Activated CD8-positive, alpha-beta memory T cell treated with anti-CD3 and anti-CD28 coated beads for 4 hours (primary cell): ENCODE results near the gene CALML3.
"Not testable (repeated sequence)": the region's sequence is repeated elsewhere in the genome, so short reads cannot be mapped to it uniquely, and the experiment has no call there.

Experiments used
- DNase-seq, 2 donors: peaks; one replicate each; pipeline ENCODE4 v3.0.0-alpha.2; 2020; ENCODE audit warnings: low read depth in 2 of 2

The CALML3 gene

DNA sequence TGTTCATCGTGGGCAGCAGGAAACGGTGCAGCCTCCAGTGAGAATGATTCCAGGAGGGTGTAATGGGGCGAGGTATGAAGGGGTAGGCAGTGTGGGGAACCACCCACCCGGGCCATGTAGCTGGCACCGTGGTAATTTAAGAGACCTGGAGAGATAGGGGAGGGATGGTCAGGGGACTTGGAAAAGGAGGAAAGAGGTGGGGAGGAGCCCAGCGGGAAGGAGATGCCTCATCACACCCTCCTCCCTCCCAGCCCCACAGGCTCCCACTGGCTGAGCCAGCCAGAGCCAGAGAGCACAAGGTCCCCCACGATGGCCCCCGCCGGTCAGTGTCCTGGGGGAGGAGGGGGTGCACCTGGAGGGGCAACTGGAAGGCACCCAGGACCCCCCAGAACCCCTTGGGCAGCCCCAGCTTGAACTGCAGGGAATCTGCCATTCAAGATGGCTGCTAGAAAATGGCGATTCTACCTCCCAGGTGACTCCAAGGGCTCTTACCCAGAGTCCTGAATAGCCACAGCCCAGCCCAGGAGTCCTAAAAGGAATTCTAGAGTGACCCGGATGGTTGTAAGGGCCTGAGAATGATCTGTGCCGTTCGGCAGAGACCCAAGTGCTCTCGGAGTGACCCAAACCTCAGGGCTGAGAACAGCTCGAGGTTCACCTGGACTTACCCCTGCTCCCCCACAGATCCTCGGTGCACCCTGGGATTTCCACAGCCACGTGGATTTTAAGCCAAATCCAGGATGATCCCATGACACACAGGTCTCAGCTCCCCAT lies 28.8 kb downstream of the CALML3 start:
- DNase-seq = no peak

DNA sequence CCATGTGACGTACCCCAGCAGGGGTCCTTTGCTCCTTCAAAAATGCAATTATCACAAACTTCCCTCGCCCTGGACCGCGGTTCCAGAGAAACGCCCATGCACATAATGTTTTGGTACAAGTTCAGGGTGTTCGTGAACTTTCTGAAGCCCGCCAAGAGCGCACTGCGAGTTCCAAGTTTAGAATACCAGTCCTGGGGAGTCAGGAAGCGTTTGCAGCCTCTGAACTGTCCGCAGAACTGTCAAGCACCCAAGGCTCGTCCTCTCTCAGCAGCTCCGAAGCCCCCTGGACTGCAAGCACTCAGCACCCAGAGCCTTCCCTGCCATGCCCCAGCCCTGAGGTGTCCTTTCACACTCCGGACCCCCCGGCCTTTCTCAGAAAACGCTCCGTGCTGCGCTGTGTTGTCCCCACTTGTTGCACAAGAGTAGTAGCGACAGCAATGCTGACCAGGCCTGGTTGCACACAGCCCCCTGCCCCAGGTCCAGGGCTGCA lies 30.3 kb downstream of the CALML3 start:
- DNase-seq = no peak

DNA sequence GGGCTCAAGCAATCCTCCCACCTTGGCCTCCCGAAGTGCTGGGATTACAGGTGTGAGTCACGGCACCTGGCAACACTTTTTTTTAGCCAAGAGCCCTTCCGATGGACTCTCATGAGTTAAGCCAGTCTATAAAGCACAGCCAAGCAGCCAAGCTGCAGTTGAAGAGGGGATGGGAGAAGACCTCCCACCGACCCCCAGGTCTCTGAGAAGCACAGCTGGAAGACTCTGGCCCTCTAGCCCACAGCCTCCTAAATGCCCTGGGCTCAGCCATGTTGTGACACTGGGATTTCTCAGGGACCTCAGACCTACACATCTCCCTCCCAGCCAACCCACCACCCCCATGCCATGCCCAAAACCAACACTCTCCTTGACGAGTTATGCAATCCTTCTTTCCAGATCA lies 31.1 kb downstream of the CALML3 start:
- no peak for DNase-seq

DNA sequence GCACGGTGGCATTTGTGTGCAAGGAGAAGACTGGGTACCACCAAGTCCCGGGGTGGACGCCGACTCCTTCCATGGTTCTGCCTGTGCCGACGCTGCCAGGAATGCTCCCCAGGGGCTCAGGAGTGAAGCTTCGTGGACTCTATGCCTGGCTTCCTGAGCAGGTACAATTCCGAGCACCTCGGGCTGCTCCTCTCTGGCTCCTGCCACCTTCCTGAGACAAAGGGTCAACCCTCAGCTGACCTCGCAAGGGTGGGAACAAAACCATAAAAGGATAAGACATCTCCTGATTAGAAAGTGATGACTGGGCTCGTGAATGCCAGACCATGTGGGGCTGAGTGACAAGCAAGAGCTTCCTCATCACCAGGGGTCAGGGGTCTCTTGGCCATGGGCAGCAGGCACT lies 31.8 kb downstream of the CALML3 start:
- DNase-seq = no peak

DNA sequence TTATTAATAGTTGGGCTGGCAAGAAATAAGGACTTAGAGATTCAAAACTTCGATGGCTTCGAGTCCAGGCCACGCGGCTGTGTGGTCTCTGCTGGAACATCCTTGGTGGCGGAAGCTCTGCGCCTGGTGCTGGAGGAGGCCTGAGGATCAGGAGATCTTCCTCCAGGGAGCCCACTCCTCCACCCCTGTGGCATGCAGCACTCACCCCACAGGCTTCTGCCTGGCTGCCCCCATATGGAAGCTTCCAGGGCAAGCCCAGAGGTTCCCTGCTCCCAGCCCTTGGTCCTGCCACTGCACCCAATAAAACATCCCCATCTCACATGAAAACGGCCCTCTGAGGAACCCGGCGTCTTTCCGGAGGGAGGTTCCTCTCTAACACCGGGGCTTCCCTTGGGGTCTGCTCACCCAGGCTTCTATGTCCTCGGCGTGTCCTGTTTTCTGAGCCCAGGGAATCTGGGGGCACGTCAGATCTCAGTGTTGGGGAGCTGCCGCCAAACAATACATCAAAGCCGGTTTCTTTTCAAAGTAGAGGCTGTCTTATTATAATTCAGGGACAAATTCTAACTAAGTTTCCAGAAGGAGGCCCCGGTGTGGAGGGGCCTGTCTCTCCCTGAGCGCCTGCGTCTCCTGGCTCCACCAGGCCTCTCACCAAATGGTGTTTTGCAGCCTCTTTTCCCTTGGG lies 32.4 kb downstream of the CALML3 start:
- no peak for DNase-seq

DNA sequence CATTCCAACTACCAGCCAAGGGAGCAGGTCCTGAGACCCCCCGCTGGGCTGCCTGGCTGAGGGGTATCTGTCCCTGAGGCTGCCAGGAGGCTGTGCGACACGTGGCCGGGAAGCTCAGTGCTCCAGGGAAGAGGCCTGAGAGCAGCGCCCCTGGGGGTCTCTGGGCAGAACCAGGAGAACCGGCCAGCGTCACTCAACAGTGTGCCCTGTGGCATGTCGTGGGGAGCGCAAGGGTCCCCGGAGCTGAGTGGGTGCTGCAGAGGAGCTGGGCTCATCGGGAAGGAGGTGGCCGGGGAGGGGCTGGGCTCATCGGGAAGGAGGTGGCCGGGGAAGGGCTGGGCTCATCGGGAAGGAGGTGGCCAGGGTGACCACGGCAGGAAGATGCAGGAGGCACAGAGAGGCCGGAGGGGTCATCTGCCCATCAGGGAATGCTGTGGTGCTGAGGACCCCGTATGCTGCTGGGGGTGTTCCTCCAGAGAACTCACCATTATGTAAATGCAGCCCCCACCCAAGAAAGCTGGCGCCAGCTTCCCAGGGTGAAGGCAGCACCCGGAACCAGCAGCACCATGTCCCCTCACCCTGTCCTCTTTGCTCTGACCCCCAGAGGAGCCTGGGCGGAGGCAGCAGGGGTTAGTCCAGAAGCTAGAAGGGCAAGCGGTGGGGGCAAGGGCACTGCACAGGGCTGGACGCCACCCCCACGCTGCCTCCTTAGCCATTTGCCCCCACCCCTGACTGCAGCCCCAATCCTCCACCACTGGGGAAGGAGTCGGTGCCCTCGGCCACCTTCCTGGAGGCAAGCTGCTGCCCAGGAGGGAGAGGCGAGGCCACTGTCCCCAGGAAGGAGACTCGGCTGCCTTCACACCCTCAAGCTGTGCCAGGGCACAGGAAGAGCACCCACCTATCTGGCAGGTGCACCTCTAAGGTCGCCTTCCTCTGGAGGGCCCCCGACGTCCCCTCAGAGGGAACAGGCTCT lies 33.3 kb downstream of the CALML3 start:
- no peak for DNase-seq

DNA sequence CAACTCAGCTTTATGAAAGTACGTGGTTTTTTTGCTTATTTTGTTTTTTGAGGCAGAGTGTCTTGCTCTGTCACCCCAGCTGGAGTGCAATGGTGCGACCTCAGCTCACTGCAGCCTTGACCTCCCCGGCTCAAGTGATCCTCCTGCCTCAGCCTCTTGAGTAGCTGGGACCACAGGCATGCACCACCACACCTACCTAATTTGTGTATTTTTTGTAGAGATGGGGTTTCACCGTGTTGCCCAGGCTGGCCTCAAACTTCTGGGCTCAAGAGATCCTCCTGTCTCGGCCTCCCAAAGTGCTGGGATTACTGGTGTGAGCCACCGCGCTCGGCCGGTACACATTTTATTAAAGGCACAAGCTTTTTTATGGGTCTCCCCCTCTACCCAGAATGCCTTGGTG lies 34.3 kb downstream of the CALML3 start:
- not testable (repeated sequence) for DNase-seq

DNA sequence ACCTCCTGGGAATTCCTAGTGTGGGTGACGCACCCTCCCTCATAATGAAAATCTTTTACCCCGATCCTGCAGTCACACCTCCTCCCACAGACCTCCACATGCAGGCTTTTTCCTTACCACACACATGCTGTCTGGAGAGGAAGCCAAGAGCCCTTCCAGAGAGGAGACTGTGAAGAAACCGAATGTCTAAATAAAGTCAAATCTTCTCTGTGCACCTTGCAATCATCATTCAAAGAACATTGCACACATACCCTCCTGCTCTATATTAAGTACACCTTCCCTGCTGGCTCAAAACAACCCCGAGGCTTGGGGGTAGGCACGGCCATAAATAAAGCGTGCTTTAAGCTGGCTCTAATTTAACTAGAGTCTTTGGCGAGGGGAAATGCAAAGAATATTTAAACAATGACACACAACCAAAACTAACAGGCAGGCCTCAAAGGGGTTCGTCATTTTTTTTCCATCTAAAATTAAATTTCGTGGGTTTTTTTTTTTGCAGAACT lies 34.9 kb downstream of the CALML3 start:
- DNase-seq = no peak

DNA sequence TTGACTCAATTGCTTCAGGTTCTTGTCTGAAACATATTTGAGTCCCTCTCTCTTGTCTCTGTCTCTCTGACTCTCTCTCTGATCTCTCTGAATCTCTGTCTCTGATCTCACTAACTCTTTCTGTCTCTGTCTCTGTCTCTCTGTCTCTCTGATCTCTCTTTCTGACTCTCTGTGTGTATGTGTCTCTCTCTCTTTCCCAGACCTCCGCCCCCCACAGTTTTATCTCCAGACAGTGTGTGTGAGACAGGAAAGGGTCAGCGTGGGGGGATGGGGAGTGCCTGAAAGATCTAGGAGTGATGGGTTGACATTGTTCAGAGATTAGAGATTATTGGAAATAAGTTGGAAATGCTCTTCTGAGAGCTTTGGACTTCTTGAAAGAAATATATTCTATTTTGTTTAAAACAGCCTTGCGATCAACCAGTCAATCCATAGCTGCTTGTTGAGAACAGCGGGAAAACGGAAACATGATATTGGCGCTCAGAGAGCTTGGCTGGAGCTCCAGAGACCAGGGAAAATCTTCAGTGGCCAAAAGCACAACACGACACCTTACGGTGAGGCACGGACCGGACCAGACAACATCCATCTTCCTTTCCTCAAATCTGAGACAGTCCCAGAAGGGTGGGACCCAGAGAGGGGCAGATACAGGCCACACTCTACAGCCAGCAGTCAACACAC lies 35.5 kb downstream of the CALML3 start:
- DNase-seq = no peak

DNA sequence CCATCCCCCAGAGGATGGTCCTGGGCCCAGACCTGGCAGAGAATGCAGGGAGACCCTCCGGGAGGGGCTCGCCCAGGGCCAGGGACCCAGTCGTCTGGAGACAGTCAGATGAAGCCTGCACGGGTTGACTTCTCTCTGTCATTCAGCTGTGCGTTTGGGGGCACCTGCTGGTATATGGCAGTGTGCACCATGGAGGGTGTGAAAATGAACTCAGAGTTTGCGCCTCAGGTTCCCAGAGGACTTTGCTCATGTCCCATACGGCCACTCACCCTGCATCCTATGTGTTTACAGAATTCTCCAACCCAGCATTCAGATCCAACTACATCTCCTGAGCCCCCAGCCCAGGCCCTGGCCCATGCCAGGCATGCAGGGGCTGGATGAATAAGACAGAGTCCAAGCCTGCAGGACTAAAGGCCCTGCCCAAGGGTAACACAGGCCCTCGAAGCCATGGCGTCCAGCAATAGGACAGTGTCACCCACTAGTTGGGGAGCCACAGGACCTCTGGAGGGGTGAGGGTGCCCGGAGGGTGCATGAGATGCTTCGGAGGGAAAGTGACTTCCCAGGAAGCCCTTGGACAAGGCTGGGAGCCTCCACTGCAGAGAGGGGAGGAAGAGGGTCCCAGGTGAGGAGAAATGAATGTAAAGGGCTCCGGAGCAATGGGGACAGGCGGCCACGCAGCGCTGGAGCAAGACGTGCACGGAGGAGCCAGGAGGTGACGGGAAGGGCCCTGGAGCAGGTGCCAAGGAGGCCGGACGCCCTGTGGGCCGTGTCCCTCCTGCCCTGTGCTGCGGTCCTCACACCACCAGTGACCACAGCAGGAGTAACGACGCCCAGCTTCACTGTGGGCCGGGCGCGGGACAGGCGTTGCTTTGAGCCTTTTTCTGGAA lies 36.3 kb downstream of the CALML3 start:
- no peak for DNase-seq

DNA sequence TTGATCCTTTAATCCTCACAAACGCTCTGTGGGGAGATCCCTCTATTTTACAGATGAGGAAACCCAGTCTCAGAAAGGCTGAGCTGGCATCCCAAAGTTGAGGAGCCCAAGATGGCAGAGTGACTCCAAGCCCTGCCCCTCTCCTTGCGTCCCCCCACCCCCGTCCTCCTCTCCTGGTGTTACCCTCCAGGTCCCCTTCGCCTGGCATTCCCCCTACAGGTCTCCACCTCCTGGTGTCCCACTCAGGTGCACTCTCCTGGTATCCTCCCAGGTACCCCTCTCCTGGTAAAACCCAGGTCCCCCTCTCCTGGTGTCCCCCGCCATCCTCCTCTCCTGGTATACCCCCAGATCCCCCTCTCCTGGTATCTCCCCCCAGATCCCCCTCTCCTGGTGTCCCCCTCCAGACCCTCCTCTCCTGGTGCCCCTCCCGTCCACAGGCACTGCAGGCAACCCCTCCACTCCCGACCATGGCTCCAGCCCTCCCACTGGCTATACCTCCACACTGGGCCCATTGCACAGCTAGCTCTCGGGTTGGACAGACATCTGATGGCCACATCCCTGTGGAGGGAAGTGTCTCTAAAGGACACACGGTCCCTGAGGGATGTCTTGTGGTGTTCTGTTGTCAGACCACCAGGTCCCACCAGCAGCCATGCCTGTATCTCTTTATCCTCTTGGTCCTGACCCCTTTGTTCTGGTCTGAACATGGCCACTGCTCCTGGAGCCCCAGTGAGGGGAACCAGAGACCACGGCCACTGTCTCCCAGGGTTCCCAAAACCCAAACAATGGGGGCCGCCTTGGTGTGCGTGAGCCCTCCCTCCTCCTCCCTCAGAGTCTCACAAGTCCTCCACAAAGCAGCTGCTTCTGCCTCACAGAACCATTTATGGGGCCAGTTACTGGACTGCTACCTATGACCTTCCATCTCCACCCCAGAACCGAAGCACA lies 37.2 kb downstream of the CALML3 start:
- DNase-seq = no peak

DNA sequence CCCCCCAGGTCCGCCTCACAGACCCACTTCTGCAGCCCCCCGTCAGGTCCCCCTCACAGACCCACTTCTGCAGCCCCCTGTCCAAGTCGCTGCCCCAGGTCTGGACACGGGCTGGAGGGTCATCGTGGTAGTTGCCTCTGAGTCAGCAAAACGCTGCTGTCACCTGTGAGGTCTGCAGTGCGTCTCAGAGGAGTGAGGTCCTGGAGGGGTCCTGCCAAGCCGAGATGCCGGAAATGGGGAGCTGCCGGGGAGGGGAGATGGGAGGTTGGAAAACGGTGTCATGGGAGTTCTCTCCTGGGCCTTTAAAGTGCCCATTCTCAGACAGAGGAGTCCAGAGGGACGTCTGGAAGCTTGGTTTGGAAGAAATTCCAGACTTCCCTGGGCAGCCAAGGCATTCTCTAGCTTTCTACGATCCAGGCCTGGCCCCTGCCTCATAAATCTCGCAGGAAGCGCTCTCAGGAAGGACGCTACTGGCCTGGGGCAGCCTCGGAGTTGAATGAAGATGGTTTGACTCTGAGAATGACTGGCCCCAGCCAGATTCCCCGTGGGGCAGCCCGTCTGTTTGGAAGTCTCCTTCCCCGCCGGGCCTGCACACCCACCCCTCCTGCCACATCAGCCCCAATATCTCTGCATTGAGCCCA lies 38.7 kb downstream of the CALML3 start:
- DNase-seq = no peak

DNA sequence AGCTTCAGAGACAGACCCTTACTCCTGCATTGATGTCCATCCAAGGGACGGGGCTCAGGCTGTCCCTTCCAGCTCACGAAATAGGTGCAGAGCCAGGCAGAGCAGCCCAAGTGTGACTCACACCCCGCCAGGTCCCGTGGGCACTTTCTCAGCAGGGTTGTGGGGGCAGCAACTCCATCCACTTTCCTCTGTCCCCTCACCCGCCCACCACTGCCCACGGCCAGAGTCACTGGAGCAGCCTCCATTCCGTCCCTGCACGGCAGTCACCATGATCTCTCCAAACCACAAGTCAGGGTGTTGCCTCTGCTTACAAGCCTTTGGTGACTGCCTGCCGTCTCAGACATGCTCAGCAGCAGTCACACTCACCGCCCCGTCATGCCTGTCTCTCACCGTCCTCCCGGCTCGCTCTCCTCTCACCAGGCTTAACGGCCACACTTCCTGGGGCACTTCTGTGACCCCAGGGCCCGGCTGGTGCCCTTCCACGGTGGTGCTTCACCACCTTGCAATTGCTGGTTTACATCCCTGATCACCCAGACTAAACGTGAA lies 39.3 kb downstream of the CALML3 start:
- no peak for DNase-seq

DNA sequence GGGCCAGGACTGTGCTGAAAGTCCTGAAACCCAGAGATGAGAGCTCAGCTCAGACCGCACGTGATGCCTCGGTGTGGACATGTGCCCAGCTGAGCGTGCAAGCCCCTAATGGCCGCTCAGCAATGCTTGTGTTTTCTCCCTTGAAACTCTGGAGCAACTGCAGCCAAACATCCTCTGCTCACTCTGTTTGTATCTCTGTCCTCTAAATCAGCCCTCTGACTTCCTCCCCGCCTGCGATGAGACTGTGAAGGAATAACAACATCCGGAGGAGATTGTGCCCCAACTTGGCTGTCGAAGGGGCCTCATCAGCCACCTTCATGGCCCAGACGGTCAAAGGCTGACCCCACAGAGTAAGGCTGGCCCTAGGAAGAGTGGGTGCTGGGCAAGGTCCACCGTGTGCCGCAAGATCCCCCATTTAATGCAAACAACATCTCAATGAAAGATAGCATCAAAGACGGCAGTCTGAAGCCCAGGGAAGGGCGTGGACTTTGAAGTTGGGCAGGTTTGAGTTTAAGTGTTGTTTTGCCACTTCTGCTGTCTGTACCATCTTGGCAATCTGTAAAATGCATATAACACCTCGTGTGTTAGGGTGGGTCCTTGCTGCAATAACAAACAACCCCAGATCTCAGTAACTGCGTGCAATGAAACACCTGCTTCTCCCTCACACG lies 39.9 kb downstream of the CALML3 start:
- no peak for DNase-seq

DNA sequence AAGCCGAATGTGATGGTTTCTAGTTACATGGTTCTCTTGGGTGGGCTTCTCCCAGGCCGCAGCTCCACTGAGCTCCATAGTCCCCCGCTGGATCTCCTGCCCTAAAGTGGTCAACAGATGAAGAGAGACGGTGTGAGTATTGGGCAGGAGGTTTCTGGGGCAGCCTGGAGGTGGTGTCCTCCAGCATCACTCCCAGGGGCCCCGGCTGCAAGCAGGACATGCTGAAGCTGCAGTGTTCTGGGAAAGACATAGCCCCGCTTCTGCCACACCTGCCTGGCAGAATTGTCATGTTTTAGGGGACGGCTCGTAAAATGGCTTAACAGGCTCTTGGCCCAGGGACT lies 40.4 kb downstream of the CALML3 start:
- no peak for DNase-seq

DNA sequence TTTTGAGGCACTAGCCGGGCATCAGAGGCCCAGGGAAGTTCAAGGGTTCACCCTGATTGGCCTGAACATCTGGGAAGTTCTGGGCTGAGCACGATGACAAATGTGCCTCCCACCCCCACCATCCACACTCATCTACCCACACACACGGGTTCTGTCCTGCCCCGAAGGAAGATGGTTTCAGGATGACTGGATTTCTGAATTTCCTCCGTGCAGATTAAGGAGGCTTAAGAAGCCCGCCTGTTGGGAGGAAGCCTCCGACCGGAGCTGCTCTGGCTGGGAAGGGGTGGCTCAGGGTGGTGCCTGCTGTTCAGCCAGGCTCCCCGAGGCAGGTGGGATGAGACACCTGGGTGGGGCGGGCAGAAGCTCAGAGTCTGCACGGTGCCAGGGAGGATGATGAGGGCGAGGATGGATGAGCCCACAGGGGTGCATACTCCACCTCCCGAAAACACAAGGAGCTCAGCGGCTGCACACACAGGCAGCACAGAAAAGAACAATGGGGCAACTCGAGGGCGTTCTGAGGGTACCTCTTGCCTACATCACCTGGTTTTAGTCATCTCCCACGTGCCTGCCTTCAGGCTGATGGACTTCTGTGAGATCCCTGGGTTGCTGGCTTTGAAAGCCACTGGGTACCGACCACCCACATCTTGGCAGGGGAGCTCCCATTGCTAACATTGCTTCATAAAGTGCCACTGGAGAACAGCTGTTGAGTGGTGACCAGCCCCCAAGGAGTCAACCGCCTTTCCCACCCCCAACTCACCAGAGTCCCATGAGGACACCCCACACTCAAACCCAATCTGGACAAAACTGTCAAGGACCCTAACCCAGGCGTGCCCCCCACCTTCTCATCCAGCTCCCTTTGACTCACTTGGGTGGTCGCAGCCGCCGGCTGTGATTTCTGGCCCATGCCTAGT lies 41.2 kb downstream of the CALML3 start:
- no peak for DNase-seq

DNA sequence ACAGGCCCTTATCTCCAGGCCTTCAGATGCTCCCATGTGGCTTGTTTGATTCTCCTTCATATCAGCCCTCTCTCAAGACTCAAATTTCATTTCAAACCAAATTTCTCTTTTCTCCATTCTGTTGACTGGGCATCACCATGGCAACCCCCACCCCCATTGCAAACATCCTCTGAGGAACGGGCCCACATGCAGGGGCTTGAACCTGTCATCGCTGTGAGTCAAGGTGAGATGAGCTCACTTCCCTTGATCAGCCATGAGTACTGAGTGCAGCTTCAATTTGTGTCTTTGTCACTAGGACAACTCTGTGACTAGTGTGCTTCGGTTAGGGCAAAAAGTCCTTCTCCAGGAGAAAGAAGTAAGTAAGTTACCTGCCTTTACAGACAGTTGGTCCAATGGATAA lies 41.9 kb downstream of the CALML3 start:
- DNase-seq = no peak
